ENCODE measurements around the gene RFPL4A.
"Not testable (repeated sequence)": the region's sequence is repeated elsewhere in the genome, so short reads cannot be mapped to it uniquely, and the experiment has no call there.

Gene RFPL4A

GRCh38 chr19:55758797-55759196 is at the start of gene RFPL4A:
TSS of gene RFPL4A (plus strand) at chr19:55759097. CDS start at chr19:55761801, 2,704 bp downstream.
- DNase-seq (ENCODE audit: low read depth in 4 of 4, low spot score in 1 of 4) = not testable (repeated sequence)

GRCh38 chr19:55711719-55712118 is 47.2 kb upstream of the RFPL4A start:
- DNase-seq (ENCODE audit: low read depth in 4 of 4, low spot score in 1 of 4) = no peak

GRCh38 chr19:55712804-55713631 is 45.9 kb upstream of the RFPL4A start:
- no peak for DNase-seq (ENCODE audit: low read depth in 4 of 4, low spot score in 1 of 4)

GRCh38 chr19:55716531-55716930 is 42.4 kb upstream of the RFPL4A start:
- DNase-seq (ENCODE audit: low read depth in 4 of 4, low spot score in 1 of 4) = no peak

GRCh38 chr19:55717251-55717650 is 41.6 kb upstream of the RFPL4A start:
- DNase-seq (ENCODE audit: low read depth in 4 of 4, low spot score in 1 of 4) = no peak

- not testable (repeated sequence) for DNase-seq (ENCODE audit: low read depth in 4 of 4, low spot score in 1 of 4)
Measured at GRCh38 chr19:55717879-55718711, 40.8 kb upstream of the RFPL4A start.

GRCh38 chr19:55720214-55720746 is 38.6 kb upstream of the RFPL4A start:
- DNase-seq (ENCODE audit: low read depth in 4 of 4, low spot score in 1 of 4) = no peak

GRCh38 chr19:55720801-55721200 is 38.1 kb upstream of the RFPL4A start:
- DNase-seq (ENCODE audit: low read depth in 4 of 4, low spot score in 1 of 4) = no peak

GRCh38 chr19:55723491-55723890 is 35.4 kb upstream of the RFPL4A start:
- DNase-seq (ENCODE audit: low read depth in 4 of 4, low spot score in 1 of 4) = no peak

- DNase-seq (ENCODE audit: low read depth in 4 of 4, low spot score in 1 of 4) = not testable (repeated sequence)
Measured at GRCh38 chr19:55730378-55730777, 28.5 kb upstream of the RFPL4A start.

GRCh38 chr19:55738302-55738701 is 20.6 kb upstream of the RFPL4A start, which contains the start of gene NLRP9:
TSS of gene NLRP9 (minus strand) at chr19:55738402. CDS start at chr19:55738374, 28 bp downstream.
- DNase-seq (ENCODE audit: low read depth in 4 of 4, low spot score in 1 of 4) = no peak

- DNase-seq (ENCODE audit: low read depth in 4 of 4, low spot score in 1 of 4) = no peak
Measured at GRCh38 chr19:55750715-55751114, 8.2 kb upstream of the RFPL4A start.

- no peak for DNase-seq (ENCODE audit: low read depth in 4 of 4, low spot score in 1 of 4)
Measured at GRCh38 chr19:55753401-55753800, 5.5 kb upstream of the RFPL4A start.

GRCh38 chr19:55756808-55757207 is 2.1 kb upstream of the RFPL4A start:
- not testable (repeated sequence) for DNase-seq (ENCODE audit: low read depth in 4 of 4, low spot score in 1 of 4)

GRCh38 chr19:55766466-55766865 is 7.6 kb downstream of the RFPL4A start:
- DNase-seq (ENCODE audit: low read depth in 4 of 4, low spot score in 1 of 4) = no peak

- DNase-seq (ENCODE audit: low read depth in 4 of 4, low spot score in 1 of 4) = not testable (repeated sequence)
Measured at GRCh38 chr19:55768818-55769217, 9.9 kb downstream of the RFPL4A start, which contains the start of gene RFPL4AL1. TSS of gene RFPL4AL1 (plus strand) at chr19:55769118. CDS start at chr19:55771805, 2,687 bp downstream.

- DNase-seq (ENCODE audit: low read depth in 4 of 4, low spot score in 1 of 4) = not testable (repeated sequence)
Measured at GRCh38 chr19:55769632-55770031, 10.7 kb downstream of the RFPL4A start.

- DNase-seq (ENCODE audit: low read depth in 4 of 4, low spot score in 1 of 4) = no peak
Measured at GRCh38 chr19:55777528-55777927, 18.6 kb downstream of the RFPL4A start.

- no peak for DNase-seq (ENCODE audit: low read depth in 4 of 4, low spot score in 1 of 4)
Measured at GRCh38 chr19:55778331-55778730, 19.4 kb downstream of the RFPL4A start.

- no peak for DNase-seq (ENCODE audit: low read depth in 4 of 4, low spot score in 1 of 4)
Measured at GRCh38 chr19:55781112-55781511, 22.2 kb downstream of the RFPL4A start.

GRCh38 chr19:55795021-55795420 is 36.1 kb downstream of the RFPL4A start:
- no peak for DNase-seq (ENCODE audit: low read depth in 4 of 4, low spot score in 1 of 4)
